ENCODE measurements around the gene WDR36. TPM values are rescaled to one million over a fixed set of nuclear protein-coding genes. Genes with fewer than 3 reads are reported as not detected.

The WDR36 gene
- total RNA-seq, 1 donor from 2014 or later = 20.8 TPM

- no peaks in the 10 kb centered on the region for H3K36me3 Mint-ChIP-seq (ENCODE audit: unreplicated experiment)
- DNase-seq = no peak
- no peaks in the 10 kb centered on the region for H3K27me3 Mint-ChIP-seq (ENCODE audit: unreplicated experiment)
- no peak for TF ChIP-seq CTCF (IDR thresholded peaks at IDR 0.05; ENCODE audit: partially characterized antibody, unreplicated experiment)
- peaks cover 4% of the 10 kb centered on the region for H3K4me1 Mint-ChIP-seq (ENCODE audit: low read depth, unreplicated experiment)
- no peak overlapping the region for H3K4me3 Mint-ChIP-seq (ENCODE audit: unreplicated experiment)
- no peak overlapping the region for H3K27ac Mint-ChIP-seq (ENCODE audit: unreplicated experiment)
- no peaks in the 10 kb centered on the region for H3K9me3 Mint-ChIP-seq (ENCODE audit: unreplicated experiment)
These were observed 21.5 kb downstream of the WDR36 start for GRCh38 chr5:111113678-111114077.

- Mint-ChIP-seq H3K4me1 (ENCODE audit: low read depth, unreplicated experiment) (peaks cover 4% of the 10 kb centered on the region), H3K9me3 (ENCODE audit: unreplicated experiment) (no peaks in the 10 kb centered on the region), H3K36me3 (ENCODE audit: unreplicated experiment) (no peaks in the 10 kb centered on the region), H3K27ac (ENCODE audit: unreplicated experiment) (no peak overlapping the region), H3K27me3 (ENCODE audit: unreplicated experiment) (no peaks in the 10 kb centered on the region), H3K4me3 (ENCODE audit: unreplicated experiment) (no peak overlapping the region)
- no peak for TF ChIP-seq CTCF (IDR thresholded peaks at IDR 0.05; ENCODE audit: partially characterized antibody, unreplicated experiment)
- DNase-seq = no peak
These were observed 23.1 kb downstream of the WDR36 start for GRCh38 chr5:111115229-111115628.

GRCh38 chr5:111116550-111116949 is 24.4 kb downstream of the WDR36 start:
- Mint-ChIP-seq H3K4me3 (ENCODE audit: unreplicated experiment) (no peak overlapping the region), H3K27me3 (ENCODE audit: unreplicated experiment) (no peaks in the 10 kb centered on the region), H3K27ac (ENCODE audit: unreplicated experiment) (no peak overlapping the region), H3K4me1 (ENCODE audit: low read depth, unreplicated experiment) (peaks cover 4% of the 10 kb centered on the region), H3K9me3 (ENCODE audit: unreplicated experiment) (no peaks in the 10 kb centered on the region), H3K36me3 (ENCODE audit: unreplicated experiment) (no peaks in the 10 kb centered on the region)
- TF ChIP-seq CTCF (IDR thresholded peaks at IDR 0.05; ENCODE audit: partially characterized antibody, unreplicated experiment) = no peak
- DNase-seq = no peak

GRCh38 chr5:111117136-111117535 is 25.0 kb downstream of the WDR36 start:
- peaks cover 4% of the 10 kb centered on the region for H3K4me1 Mint-ChIP-seq (ENCODE audit: low read depth, unreplicated experiment)
- no peaks in the 10 kb centered on the region for H3K36me3 Mint-ChIP-seq (ENCODE audit: unreplicated experiment)
- no peaks in the 10 kb centered on the region for H3K9me3 Mint-ChIP-seq (ENCODE audit: unreplicated experiment)
- no peak overlapping the region for H3K4me3 Mint-ChIP-seq (ENCODE audit: unreplicated experiment)
- no peaks in the 10 kb centered on the region for H3K27me3 Mint-ChIP-seq (ENCODE audit: unreplicated experiment)
- DNase-seq = no peak
- no peak overlapping the region for H3K27ac Mint-ChIP-seq (ENCODE audit: unreplicated experiment)
- TF ChIP-seq CTCF (IDR thresholded peaks at IDR 0.05; ENCODE audit: partially characterized antibody, unreplicated experiment) = no peak

- H3K27ac Mint-ChIP-seq (ENCODE audit: unreplicated experiment) = no peak overlapping the region
These were observed 27.1 kb downstream of the WDR36 start for GRCh38 chr5:111119221-111119620.

More at GRCh38 chr5:111119221-111119620, 27.1 kb downstream of the WDR36 start:
- Mint-ChIP-seq H3K27me3 (ENCODE audit: unreplicated experiment) (no peaks in the 10 kb centered on the region), H3K4me1 (ENCODE audit: low read depth, unreplicated experiment) (peaks cover 4% of the 10 kb centered on the region), H3K9me3 (ENCODE audit: unreplicated experiment) (no peaks in the 10 kb centered on the region), H3K36me3 (ENCODE audit: unreplicated experiment) (no peaks in the 10 kb centered on the region), H3K4me3 (ENCODE audit: unreplicated experiment) (no peak overlapping the region)
- TF ChIP-seq CTCF (IDR thresholded peaks at IDR 0.05; ENCODE audit: partially characterized antibody, unreplicated experiment) = no peak
- no peak for DNase-seq
